Tibial nerve (tissue), 4 donors: ENCODE results near the gene FHL1.
A peak's percentile ranks its signal among the peaks of the same experiment; 100 is the strongest.

Experiments
- EP300 ChIP-seq, 2 donors: sonication (generic); formaldehyde crosslinking; IDR thresholded peaks; one replicate each; pipeline ENCODE4 v1.6.1; 2017; ENCODE audit warnings: antibody characterized with exemption in 2 of 2, mild to moderate bottlenecking in 1 of 2
- POLR2A ChIP-seq, 2 donors: fragments of 450-650 bp; IDR thresholded peaks; one replicate each; pipeline ENCODE4 v1.6.1; 2017; ENCODE audit warnings: antibody characterized with exemption in 2 of 2, mild to moderate bottlenecking in 2 of 2, moderate library complexity in 2 of 2
- TF ChIP-seq, protein P1 (sequence below), 5 experiments: fragments of 200-600 bp in 3 of 5; fragments of 450-650 bp in 2 of 5; sonication (generic) in 3 of 5; IDR thresholded peaks; one replicate each; pipeline ENCODE4 v1.5.1; 2016 to 2019; ENCODE audit warnings: antibody characterized with exemption in 5 of 5, mild to moderate bottlenecking in 3 of 5, moderate library complexity in 2 of 5

DNA sequence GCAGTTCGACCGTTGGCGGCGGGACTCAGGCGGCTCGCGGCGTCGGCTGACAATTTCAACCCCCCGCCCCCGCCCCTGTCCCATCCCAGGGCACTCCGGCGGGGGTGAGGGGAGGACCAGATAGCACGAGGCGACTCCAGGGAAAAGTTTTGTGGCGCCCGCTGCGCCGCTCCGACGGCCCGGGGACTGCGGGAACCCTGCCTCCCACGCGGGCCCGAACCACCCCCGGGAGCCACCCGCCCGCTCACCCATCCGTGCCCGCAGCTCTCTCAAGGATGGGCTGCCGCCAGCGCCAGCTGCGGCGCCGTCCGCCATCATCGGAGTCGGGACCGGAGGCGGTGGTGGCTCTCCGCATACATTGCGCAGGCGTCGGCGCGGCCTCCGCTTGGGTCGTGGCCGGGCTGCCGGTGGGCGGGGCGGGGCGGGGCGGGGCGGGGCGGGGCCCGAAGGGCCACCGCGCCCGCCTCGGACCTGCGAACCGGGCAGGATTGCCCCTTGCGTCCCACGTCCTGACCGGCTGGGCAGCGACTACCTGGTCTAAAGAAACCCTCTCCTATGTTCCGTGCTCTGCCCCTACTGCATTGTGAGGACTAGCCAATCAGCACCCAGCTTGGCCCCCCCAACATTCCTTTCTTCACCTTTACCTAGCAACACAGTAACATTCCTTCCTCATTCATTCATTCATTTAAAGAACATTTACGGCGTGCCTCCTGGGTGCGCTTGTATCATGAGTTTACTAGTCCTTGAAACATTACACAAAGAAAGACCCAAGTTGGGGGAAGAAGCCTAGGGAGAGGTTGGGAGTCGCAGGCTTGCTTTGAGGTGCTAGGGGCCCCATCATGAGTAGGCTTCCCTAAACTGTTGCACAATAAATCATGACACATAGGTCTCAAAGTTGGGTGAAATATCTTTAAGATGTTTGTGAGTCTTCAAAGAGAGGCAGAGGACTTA lies 104.0 kb downstream of the FHL1 start, which contains the start of gene MAP7D3:
- TF ChIP-seq, protein P1, sequence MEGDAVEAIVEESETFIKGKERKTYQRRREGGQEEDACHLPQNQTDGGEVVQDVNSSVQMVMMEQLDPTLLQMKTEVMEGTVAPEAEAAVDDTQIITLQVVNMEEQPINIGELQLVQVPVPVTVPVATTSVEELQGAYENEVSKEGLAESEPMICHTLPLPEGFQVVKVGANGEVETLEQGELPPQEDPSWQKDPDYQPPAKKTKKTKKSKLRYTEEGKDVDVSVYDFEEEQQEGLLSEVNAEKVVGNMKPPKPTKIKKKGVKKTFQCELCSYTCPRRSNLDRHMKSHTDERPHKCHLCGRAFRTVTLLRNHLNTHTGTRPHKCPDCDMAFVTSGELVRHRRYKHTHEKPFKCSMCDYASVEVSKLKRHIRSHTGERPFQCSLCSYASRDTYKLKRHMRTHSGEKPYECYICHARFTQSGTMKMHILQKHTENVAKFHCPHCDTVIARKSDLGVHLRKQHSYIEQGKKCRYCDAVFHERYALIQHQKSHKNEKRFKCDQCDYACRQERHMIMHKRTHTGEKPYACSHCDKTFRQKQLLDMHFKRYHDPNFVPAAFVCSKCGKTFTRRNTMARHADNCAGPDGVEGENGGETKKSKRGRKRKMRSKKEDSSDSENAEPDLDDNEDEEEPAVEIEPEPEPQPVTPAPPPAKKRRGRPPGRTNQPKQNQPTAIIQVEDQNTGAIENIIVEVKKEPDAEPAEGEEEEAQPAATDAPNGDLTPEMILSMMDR (IDR thresholded peaks at IDR 0.05): no peak
- TF ChIP-seq POLR2A (IDR thresholded peaks at IDR 0.05) (peak in 1 of 2 donors; percentile 61), EP300 (IDR thresholded peaks at IDR 0.05) (peak in 1 of 2 donors; percentile 68)
